Upper lobe of left lung (tissue), 4 donors: Measurements from ENCODE around the gene RECQL5.

Experiments used
- CTCF ChIP-seq, 6 experiments: fragments of 450-650 bp in 4 of 6; fragments of 200-600 bp in 2 of 6; sonication (generic) in 2 of 6; IDR thresholded peaks; one replicate each; pipeline ENCODE4 v1.5.1; 2016 to 2019; ENCODE audit warnings: antibody characterized with exemption in 6 of 6
- EP300 ChIP-seq, 4 donors: sonication (generic); formaldehyde crosslinking; IDR thresholded peaks; one replicate each; pipeline ENCODE4 v1.5.1; 2017; ENCODE audit warnings: antibody characterized with exemption in 4 of 4, control low read depth in 2 of 4
- POLR2A ChIP-seq, 4 donors: fragments of 450-650 bp; IDR thresholded peaks; one replicate each; pipeline ENCODE4 v1.5.1; 2016 to 2017; ENCODE audit warnings: antibody characterized with exemption in 4 of 4, mild to moderate bottlenecking in 2 of 4

DNA sequence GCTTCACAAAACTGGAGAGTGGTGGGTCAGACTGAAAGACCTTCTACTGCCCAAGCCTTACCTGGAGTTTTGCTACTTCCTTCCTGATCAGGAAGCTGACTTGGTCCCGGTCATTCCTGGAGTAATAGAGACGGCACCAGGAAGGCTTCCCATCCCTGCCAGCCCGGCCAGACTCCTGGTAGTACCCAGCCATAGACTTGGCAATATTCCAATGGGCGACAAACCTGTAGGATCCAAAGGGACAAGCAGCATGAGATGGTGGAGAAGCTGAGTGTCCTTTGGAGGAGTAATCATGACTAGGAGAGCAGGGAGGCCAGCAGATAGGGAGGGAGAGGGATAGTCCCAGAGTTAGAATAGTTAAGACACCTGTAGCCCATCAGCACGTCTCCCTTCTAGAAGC lies 8.7 kb downstream of the RECQL5 start:
- TF ChIP-seq CTCF (IDR thresholded peaks at IDR 0.05) (no peak), POLR2A (IDR thresholded peaks at IDR 0.05) (no peak), EP300 (IDR thresholded peaks at IDR 0.05) (no peak)
